IMR-90 (cell line): Measurements from ENCODE around the gene C12orf57. TPM values are rescaled to one million over a fixed set of nuclear protein-coding genes. Genes with fewer than 3 reads are reported as not detected.

ENCODE experiments used
- ATAC-seq: fragments of 200-7000 bp; cut with Tn5 transposase; 2 replicates; pipeline ENCODE4 v1.9.1; 2020; ENCODE audit warnings: low read depth, mild to moderate bottlenecking, moderate library complexity
- BruUV-seq: library from RNA; stranded (reverse); fragments of 400-500 nt; replicated peaks from 2 replicates; lab custom pipeline; 2021; lab: Mats Ljungman, UMichigan
- CTCF ChIA-PET: fragments of 300-600 bp; formaldehyde crosslinking; extraction: SDS; loops from one replicate; lab custom pipeline; 2021; ENCODE audit warnings: antibody characterized with exemption; lab: Yijun Ruan, JAX
- POLR2A ChIA-PET: fragments of 300-600 bp; sonication (Branson Sonifier 250); formaldehyde crosslinking; loops from one replicate; lab custom pipeline; 2022; ENCODE audit warnings: antibody characterized with exemption; ENCODE audit not compliant: unreplicated experiment; lab: Charles Lee
- DNase-seq: peaks from one replicate; pipeline ENCODE4 v3.0.0; 2013
- H2AFZ ChIP-seq: replicated peaks from 2 replicates; pipeline ENCODE3; 2013; ENCODE audit warnings: low read length, mild to moderate bottlenecking; ENCODE audit not compliant: poor library complexity
- H2AK5ac ChIP-seq: 2 replicates; pipeline ENCODE4 v1.6.1; 2013; ENCODE audit warnings: low read depth, low read length, inconsistent platforms
- H2AK9ac ChIP-seq: replicated peaks from 2 replicates; pipeline ENCODE3; 2013; ENCODE audit warnings: mild to moderate bottlenecking, low read depth, low read length, moderate library complexity; ENCODE audit not compliant: poor library complexity
- H2BK120ac ChIP-seq: 2 replicates; pipeline ENCODE4 v1.6.1; 2013; ENCODE audit warnings: low read depth, low read length, inconsistent platforms
- H2BK15ac ChIP-seq: 3 replicates; pipeline ENCODE4 v1.6.1; 2013; ENCODE audit warnings: low read depth, low read length, inconsistent platforms
- H2BK20ac ChIP-seq: 2 replicates; pipeline ENCODE4 v1.6.1; 2013; ENCODE audit warnings: low read depth, mild to moderate bottlenecking, inconsistent platforms, low read length, moderate library complexity
- H2BK5ac ChIP-seq: 2 replicates; pipeline ENCODE4 v1.6.1; 2013; ENCODE audit warnings: mild to moderate bottlenecking, low read depth, low read length, inconsistent platforms; ENCODE audit not compliant: poor library complexity, severe bottlenecking
- H3K14ac ChIP-seq: replicated peaks from 2 replicates; pipeline ENCODE4 v1.6.1; 2013; ENCODE audit warnings: low read depth, low read length, inconsistent platforms
- H3K18ac ChIP-seq: 2 replicates; pipeline ENCODE4 v1.6.1; 2013; ENCODE audit warnings: low read depth, low read length, control low read depth
- H3K23ac ChIP-seq: 2 replicates; pipeline ENCODE4 v1.6.1; 2013; ENCODE audit warnings: low read depth, low read length, inconsistent platforms
- H3K27ac ChIP-seq: 2 replicates; pipeline ENCODE4 v1.5.1; 2013; ENCODE audit warnings: mild to moderate bottlenecking, control low read depth, low read length; ENCODE audit not compliant: insufficient read depth
- H3K27me3 ChIP-seq: 2 replicates; pipeline ENCODE4 v1.6.1; 2013; ENCODE audit warnings: low read length; ENCODE audit not compliant: control insufficient read depth, insufficient read depth
- H3K36me3 ChIP-seq: 2 replicates; pipeline ENCODE4 v1.6.1; 2013; ENCODE audit warnings: low read length, mixed read lengths; ENCODE audit not compliant: control insufficient read depth, insufficient read depth
- H3K4ac ChIP-seq: 2 replicates; pipeline ENCODE4 v1.6.1; 2013; ENCODE audit warnings: low read depth, low read length, inconsistent platforms
- H3K4me1 ChIP-seq: 2 replicates; pipeline ENCODE4 v1.6.1; 2013; ENCODE audit warnings: low read length, mixed read lengths; ENCODE audit not compliant: control insufficient read depth, insufficient read depth
- H3K4me2 ChIP-seq: 2 replicates; pipeline ENCODE4 v1.6.1; 2013; ENCODE audit warnings: low read depth, mild to moderate bottlenecking, control low read depth, low read length, moderate library complexity
- H3K4me3 ChIP-seq: 2 replicates; pipeline ENCODE4 v1.5.1; 2013; ENCODE audit warnings: low read depth, mild to moderate bottlenecking, control low read depth, low read length, moderate library complexity; ENCODE audit not compliant: insufficient read depth
- H3K56ac ChIP-seq: 2 replicates; pipeline ENCODE4 v1.6.1; 2013; ENCODE audit warnings: low read length, inconsistent platforms; ENCODE audit not compliant: insufficient read depth; ENCODE audit errors: extremely low read depth
- H3K79me1 ChIP-seq, 2 experiments: 2 replicates each; pipeline ENCODE4 v1.6.1; 2013; ENCODE audit warnings: low read length in 2 of 2, inconsistent platforms in 1 of 2, low read depth in 1 of 2
- H3K9ac ChIP-seq: 2 replicates; pipeline ENCODE4 v1.6.1; 2013; ENCODE audit warnings: low read depth, low read length, control low read depth
- H3K9me1 ChIP-seq: 2 replicates; pipeline ENCODE4 v1.6.1; 2013; ENCODE audit warnings: low read length, inconsistent platforms; ENCODE audit not compliant: insufficient read depth
- H3K9me3 ChIP-seq: 2 replicates; pipeline ENCODE4 v1.6.1; 2013; ENCODE audit warnings: low read length; ENCODE audit not compliant: control insufficient read depth, insufficient read depth
- H4K20me1 ChIP-seq: 2 replicates; pipeline ENCODE4 v1.6.1; 2013; ENCODE audit warnings: low read length, inconsistent platforms; ENCODE audit not compliant: insufficient read depth
- H4K5ac ChIP-seq: 2 replicates; pipeline ENCODE4 v1.6.1; 2013; ENCODE audit warnings: mild to moderate bottlenecking, low read depth, low read length, control low read depth
- H4K8ac ChIP-seq, 2 experiments: 2 replicates each; pipeline ENCODE4 v1.6.1; 2013; ENCODE audit warnings: low read depth in 2 of 2, low read length in 2 of 2, control low read depth in 1 of 2, inconsistent platforms in 1 of 2
- H4K91ac ChIP-seq: 2 replicates; pipeline ENCODE4 v1.6.1; 2013; ENCODE audit warnings: low read depth, low read length, inconsistent platforms; ENCODE audit not compliant: insufficient read depth
- BHLHE40 ChIP-seq: fragments of 150-350 bp; IDR thresholded peaks from 2 replicates; pipeline ENCODE4 v1.6.1; 2016; ENCODE audit warnings: mild to moderate bottlenecking, low read depth, low read length
- CEBPB ChIP-seq: IDR thresholded peaks from 2 replicates; pipeline ENCODE4 v1.6.1; 2012; ENCODE audit warnings: low read depth, low read length, improper control_type of control experiment
- CHD1 ChIP-seq: IDR thresholded peaks from 2 replicates; pipeline ENCODE4 v1.6.1; 2012; ENCODE audit warnings: low read depth, low read length, improper control_type of control experiment
- CTCF ChIP-seq: conservative IDR thresholded peaks from 2 replicates; pipeline ENCODE4 v1.5.1; 2012; ENCODE audit warnings: mild to moderate bottlenecking, low read depth, low read length, improper control_type of control experiment
- FOS ChIP-seq: fragments of 150-350 bp; IDR thresholded peaks from 2 replicates; pipeline ENCODE4 v1.6.1; 2016; ENCODE audit warnings: low read depth, low read length
- MAFK ChIP-seq: IDR thresholded peaks from 2 replicates; pipeline ENCODE4 v1.6.1; 2012; ENCODE audit warnings: low read depth, low read length, improper control_type of control experiment
- MAZ ChIP-seq: IDR thresholded peaks from 2 replicates; pipeline ENCODE4 v1.6.1; 2012; ENCODE audit warnings: low read depth, mild to moderate bottlenecking, low read length, improper control_type of control experiment, moderate library complexity, borderline replicate concordance
- NFE2L2 ChIP-seq: fragments of 150-350 bp; IDR thresholded peaks from 2 replicates; pipeline ENCODE4 v1.6.1; 2016; ENCODE audit warnings: low read depth, mild to moderate bottlenecking, low read length
- POLR2A ChIP-seq: IDR thresholded peaks from 2 replicates; pipeline ENCODE4 v1.6.1; 2012; ENCODE audit warnings: mild to moderate bottlenecking, low read depth, low read length
- RAD21 ChIP-seq: IDR thresholded peaks from 2 replicates; pipeline ENCODE4 v1.6.1; 2012; ENCODE audit warnings: low read length, improper control_type of control experiment
- RCOR1 ChIP-seq: IDR thresholded peaks from 2 replicates; pipeline ENCODE4 v1.6.1; 2012; ENCODE audit warnings: mild to moderate bottlenecking, low read length, improper control_type of control experiment; ENCODE audit not compliant: insufficient replicate concordance
- RFX5 ChIP-seq: IDR thresholded peaks from 2 replicates; pipeline ENCODE4 v1.8.0; 2012; ENCODE audit warnings: low read depth, mild to moderate bottlenecking, low read length, moderate library complexity
- SMC3 ChIP-seq: fragments of 150-350 bp; IDR thresholded peaks from 2 replicates; pipeline ENCODE4 v1.6.1; 2016; ENCODE audit warnings: low read depth, mild to moderate bottlenecking, antibody characterized with exemption, low read length, moderate library complexity
- USF2 ChIP-seq: fragments of 150-350 bp; IDR thresholded peaks from 2 replicates; pipeline ENCODE4 v1.6.1; 2017; ENCODE audit warnings: mild to moderate bottlenecking, antibody characterized with exemption, low read length, low read depth
- WGBS, 2 experiments: methylation state at CpG; one replicate each; pipeline versions ENCODE4 v1.1.5 to v1.1.7; 2013; ENCODE audit warnings: missing lambda C conversion rate in 2 of 2; ENCODE audit not compliant: insufficient read length in 1 of 2; ENCODE audit errors: extremely low coverage in 2 of 2; 5-methylcytosine and 5-hydroxymethylcytosine counted together
- dilution Hi-C: fragments of 300-500 bp; cut with HindIII; formaldehyde crosslinking; loops from one replicate; pipeline ENCODE4 v1.14.3; 2018; ENCODE audit warnings: low sequenced_read_pairs; ENCODE audit not compliant: unreplicated experiment
- in situ Hi-C: fragments of 300-500 bp; cut with MboI; formaldehyde crosslinking; loops from 3 replicates; pipeline ENCODE4 v1.14.3; 2019; ENCODE audit warnings: low sequenced_read_pairs, inconsistent platforms, mixed read lengths
- intact Hi-C: fragments of 100-400 bp; cut with micrococcal nuclease; formaldehyde crosslinking; loops from 2 replicates; pipeline ENCODE4 v1.10.0; 2022
- polyA plus RNA-seq, 3 experiments: library from polyadenylated mRNA; depleted of rRNA; stranded (reverse); fragments of >200 nt; gene quantifications; 2 replicates each; pipeline ENCODE4 v1.2.3, GENCODE V29; 2012; ENCODE audit warnings: low replicate concordance in 1 of 3
- total RNA-seq: library from RNA; depleted of rRNA; stranded (reverse); fragments of >200 nt; gene quantifications from 2 replicates; pipeline ENCODE4 v1.2.3, GENCODE V29; 2012
- TF ChIP-seq, protein P1 (sequence below): fragments of 150-350 bp; IDR thresholded peaks from 2 replicates; pipeline ENCODE4 v1.6.1; 2016; ENCODE audit warnings: low read depth, mild to moderate bottlenecking, low read length, moderate library complexity, borderline replicate concordance

C12orf57 gene
- total and polyA plus RNA-seq, 2 of the 4 experiments (the other 2 are of a cell fraction) = 238 to 530 TPM

- H4K8ac ChIP-seq = peak overlapping the region in 1 of 2 experiments; percentile 23; a peak in 1 of 4 replicates
- no peaks in the 10 kb centered on the region for H3K27me3 ChIP-seq
- H3K36me3 ChIP-seq = peaks cover 38% of the 10 kb centered on the region
- no peak overlapping the region for H3K56ac ChIP-seq
- peak overlapping the region; percentile 59 for H2AFZ ChIP-seq
- CTCF ChIA-PET = interaction anchor here (0.6 to 1.2 kb wide), 3 partner anchors 39 to 530 kb away, joined by 3 read pairs; no protein-coding TSS in a partner anchor
- no peak overlapping the region for H3K9ac ChIP-seq
- no peak overlapping the region for H2BK20ac ChIP-seq
- POLR2A ChIA-PET = no interaction called here
- peaks cover 9% of the 10 kb centered on the region for H3K4me1 ChIP-seq
- H3K23ac ChIP-seq = no peak overlapping the region
- H3K27ac ChIP-seq = peak overlapping the region; percentile 33; the same call in 1 of the 2 replicates
- dilution Hi-C loops = no loop called here
- no peak overlapping the region for H2BK15ac ChIP-seq
- peak overlapping the region; percentile 77 for H2AK9ac ChIP-seq
- no peak for TF ChIP-seq USF2
- TF ChIP-seq RFX5 = no peak
- no peak for TF ChIP-seq BHLHE40
- TF ChIP-seq CTCF = no peak
- TF ChIP-seq NFE2L2 = no peak
- no peak for TF ChIP-seq CEBPB
- no peak for TF ChIP-seq POLR2A
- no peak for TF ChIP-seq MAZ
- no peak for TF ChIP-seq RCOR1
- no peak for TF ChIP-seq MAFK
- TF ChIP-seq SMC3 = no peak
- TF ChIP-seq, protein P1, sequence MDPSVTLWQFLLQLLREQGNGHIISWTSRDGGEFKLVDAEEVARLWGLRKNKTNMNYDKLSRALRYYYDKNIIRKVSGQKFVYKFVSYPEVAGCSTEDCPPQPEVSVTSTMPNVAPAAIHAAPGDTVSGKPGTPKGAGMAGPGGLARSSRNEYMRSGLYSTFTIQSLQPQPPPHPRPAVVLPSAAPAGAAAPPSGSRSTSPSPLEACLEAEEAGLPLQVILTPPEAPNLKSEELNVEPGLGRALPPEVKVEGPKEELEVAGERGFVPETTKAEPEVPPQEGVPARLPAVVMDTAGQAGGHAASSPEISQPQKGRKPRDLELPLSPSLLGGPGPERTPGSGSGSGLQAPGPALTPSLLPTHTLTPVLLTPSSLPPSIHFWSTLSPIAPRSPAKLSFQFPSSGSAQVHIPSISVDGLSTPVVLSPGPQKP = no peak
- TF ChIP-seq CHD1 = no peak
- no peak for TF ChIP-seq RAD21
- no peak for TF ChIP-seq FOS
- no TSS peak for BruUV-seq
- no peak overlapping the region for H3K4me2 ChIP-seq
- H3K4me3 ChIP-seq = no peak overlapping the region
- in situ Hi-C loops = loop anchor here (5.0 kb wide), 1 partner anchor 97 kb away; the partner anchor contains the start of gene TPI1
- no peaks in the 10 kb centered on the region for H3K9me1 ChIP-seq
- no peak overlapping the region for H3K4ac ChIP-seq
- no peak overlapping the region for H2BK5ac ChIP-seq
- DNase-seq (no peak), ATAC-seq (peak; percentile 2; the same call in 1 of the 2 replicates)
- no peak overlapping the region for H2BK120ac ChIP-seq
- H4K91ac ChIP-seq = no peak overlapping the region
- 80% methylated on average over 2 of the region's 8 CpGs; no CpG with 5 or more reads in 1 of the 2 experiments for WGBS, 2 experiments
- no peak overlapping the region for H3K14ac ChIP-seq
- no peak overlapping the region for H3K18ac ChIP-seq
- H3K79me1 ChIP-seq = peaks cover 10 to 28% of the 10 kb centered on the region in 2 experiments
- no peaks in the 10 kb centered on the region for H3K9me3 ChIP-seq
- H4K20me1 ChIP-seq = no peaks in the 10 kb centered on the region
- intact Hi-C loops = loop anchor here (1.0 kb wide), 4 partner anchors 20 to 149 kb away; partner anchors contain the start of gene C12orf57
- 0 out of 2 replicates have a peak overlapping the region, but pooled peaks have one; percentile 23 for H2AK5ac ChIP-seq
- H4K5ac ChIP-seq = no peak overlapping the region
Observed at GRCh38 chr12:6964605-6965025, 20.8 kb downstream of the C12orf57 start.
